Glomerular visceral epithelial cell (primary cell): ENCODE measurements around the gene TMEM242.

Source experiments
- DNase-seq: peaks from one replicate; pipeline ENCODE4 v3.0.0-alpha.2; 2016; ENCODE audit errors: extremely low spot score

Gene TMEM242

DNA sequence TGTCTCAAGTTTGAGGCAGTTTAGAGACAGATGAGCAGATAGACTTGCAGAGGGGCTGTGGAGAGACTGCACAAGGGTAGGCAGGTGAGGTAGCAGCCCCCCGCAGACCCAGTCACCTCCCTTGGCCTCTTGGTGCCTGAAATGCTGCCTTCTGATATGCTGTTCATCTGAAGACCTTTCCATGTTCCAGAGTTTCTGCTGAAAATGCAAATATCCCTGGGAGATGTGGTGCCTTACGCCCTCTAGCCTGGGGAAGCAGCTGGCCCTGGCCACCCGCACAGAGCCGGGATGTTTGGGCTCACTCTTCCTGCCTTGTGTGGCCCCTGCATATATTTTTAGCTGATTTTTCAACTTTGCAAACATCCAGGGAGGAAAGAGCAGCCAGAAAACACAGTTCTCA, 51.4 kb downstream of the TMEM242 start:
- DNase-seq: no peak

DNA sequence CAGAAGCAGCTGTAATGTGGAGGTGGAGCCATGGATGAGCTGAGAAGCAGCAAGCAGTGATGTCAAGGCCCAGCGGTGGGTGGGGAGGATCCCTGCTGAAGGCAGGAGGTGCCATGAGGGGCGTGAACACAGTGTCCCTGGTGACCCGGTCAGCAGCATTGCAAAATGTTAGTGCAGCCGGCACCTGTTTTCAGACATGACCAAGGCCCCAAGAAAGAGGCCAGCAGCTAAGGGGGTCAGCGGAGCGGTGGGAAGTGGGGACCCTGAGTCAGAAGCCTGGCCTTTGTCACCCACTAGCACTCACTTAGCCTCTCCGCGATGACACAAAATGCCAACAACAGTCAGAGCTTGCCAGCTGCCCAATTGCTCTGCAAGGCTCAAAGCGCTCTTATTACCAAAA, 51.9 kb downstream of the TMEM242 start:
- DNase-seq: no peak

DNA sequence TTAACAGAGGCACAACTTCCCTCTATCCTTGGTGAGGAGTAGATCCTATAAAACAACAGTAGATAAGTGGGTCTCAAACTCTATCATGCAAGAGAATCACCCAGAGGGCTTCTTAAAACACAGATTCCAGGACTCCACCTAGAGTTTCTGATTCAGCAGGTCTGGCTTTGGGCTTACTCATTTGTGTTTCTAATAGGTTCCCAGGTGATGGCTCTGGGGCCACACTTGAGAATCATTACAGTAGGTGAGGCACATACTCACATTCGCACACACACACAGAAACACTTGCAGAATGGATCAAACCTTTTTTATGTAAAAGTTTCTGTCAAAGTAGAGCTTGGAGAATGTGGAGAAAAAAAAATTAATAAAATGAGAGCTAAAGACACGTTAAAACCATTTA, 52.4 kb downstream of the TMEM242 start:
- no peak for DNase-seq

DNA sequence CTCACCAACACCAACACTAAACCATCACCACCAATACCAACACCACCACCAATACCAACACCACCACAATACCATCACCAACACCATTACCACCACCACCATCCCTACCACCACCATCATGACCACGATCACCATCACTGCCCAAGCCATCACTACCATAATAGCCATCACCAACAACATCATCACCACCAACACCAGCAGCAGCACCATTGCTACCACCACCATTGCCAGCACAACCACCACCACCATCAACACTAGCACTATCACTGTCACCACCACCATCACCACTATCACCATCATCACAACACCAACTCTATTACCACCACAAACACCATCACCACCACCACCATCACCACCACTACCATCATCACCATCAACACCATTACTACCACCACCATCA, 53.0 kb downstream of the TMEM242 start:
- DNase-seq: no peak

DNA sequence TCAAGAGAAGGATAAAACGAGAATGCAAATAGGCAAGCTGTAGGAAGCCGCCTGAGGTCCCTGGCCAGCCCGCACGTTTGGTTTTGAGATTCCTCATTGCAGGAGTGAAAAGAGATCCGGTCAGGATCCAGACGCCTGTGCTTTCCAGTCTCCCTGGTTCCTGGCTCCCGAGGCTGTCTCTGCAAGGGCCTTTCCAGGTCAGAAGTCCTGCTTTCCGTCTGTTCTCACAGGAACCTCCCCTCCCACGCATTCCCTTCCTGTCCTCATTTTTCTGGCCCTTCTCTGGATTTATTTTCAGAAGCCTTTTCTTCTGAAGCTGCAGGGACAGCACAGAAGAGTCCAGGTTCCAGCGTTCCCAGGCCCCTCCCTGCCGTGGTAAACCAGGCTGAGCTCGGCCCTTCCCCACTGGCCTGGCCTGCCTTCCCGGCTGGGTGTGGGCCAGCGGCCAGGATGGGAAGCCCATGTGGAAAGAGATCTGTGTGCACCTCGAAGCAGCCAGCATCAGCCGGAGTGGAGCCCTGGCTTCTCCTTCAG, 54.0 kb downstream of the TMEM242 start:
- no peak for DNase-seq

DNA sequence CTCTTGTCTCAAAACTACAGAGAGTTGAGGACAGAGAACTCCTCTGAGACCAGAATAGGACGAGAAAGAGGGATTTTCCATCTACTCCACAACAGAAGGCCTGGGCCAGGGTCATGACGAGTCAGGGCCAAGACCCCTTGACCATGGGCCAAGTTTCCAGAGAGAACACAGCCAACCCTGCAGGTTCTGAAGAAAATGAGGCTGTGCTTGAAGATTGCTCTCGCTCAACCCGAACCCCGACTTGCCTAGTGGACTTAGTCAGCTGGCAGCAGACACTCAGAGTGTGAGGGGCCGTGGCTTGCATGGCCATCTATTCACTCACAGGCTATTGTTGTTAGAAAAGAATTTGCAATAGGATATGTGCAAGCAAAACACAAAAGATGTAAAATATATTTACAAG, 54.5 kb downstream of the TMEM242 start:
- DNase-seq: no peak

DNA sequence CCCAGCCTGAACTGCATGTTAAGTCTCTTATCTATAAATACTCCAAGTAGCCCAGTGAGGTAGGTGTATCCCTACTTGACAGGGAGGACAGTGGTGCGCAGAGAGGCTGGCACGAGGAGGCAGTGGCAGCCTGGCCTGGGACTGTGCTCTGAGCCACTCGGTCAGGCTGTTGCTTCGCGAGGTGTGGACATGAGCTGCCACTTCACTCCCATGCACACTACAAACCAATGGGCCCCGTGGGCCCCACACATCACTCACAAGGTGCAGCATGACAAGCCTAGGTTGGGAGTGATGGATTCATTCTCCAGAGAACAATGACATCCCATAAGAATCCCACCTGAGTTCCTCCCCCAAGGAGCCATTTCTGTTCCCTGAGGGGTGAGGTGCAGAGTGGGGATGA, 54.9 kb downstream of the TMEM242 start:
- no peak for DNase-seq

DNA sequence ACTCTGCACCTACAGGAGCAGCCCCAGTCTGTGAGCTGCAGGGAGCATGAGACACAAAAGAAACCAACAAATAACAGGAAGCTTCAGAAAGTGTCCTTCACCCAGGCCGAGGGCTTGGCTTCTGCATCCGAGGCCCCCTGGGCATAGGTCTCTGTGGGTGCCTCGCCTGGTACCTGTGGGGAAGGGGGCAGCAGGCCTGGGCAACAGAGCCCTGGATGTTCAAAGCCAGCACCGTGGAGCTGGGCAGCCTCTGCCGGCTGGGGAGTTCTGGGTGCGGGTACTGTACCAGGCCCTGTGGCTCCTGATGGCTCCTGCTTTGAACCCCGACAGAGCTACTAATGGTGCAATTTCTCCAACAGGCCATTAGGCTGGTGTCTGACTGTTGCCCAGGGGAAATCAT, 55.7 kb downstream of the TMEM242 start:
- no peak for DNase-seq

DNA sequence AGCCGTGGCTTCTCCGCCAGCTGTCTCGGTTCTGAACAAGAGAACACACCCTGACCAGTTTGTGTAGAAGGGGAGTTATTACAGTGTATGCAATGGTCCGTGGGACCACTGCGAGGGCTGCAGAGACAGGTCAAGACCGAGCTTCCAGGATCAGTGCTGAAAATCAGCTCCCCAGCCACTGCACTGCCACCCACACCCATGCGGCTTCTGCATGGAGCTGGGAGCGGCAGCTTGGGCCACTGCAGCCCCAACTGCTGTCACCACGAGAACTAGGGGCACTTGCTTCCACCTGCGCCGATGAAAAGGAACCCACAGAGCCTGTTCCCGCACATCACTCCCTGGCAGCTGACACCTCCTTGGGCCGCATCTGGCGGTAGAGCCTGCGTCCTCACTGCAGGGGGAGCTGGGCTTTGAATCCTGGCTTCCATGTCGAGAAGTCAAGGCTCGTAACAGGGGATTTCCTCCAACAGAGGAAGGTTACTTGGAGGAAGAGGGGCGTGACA, 56.2 kb downstream of the TMEM242 start:
- no peak for DNase-seq

DNA sequence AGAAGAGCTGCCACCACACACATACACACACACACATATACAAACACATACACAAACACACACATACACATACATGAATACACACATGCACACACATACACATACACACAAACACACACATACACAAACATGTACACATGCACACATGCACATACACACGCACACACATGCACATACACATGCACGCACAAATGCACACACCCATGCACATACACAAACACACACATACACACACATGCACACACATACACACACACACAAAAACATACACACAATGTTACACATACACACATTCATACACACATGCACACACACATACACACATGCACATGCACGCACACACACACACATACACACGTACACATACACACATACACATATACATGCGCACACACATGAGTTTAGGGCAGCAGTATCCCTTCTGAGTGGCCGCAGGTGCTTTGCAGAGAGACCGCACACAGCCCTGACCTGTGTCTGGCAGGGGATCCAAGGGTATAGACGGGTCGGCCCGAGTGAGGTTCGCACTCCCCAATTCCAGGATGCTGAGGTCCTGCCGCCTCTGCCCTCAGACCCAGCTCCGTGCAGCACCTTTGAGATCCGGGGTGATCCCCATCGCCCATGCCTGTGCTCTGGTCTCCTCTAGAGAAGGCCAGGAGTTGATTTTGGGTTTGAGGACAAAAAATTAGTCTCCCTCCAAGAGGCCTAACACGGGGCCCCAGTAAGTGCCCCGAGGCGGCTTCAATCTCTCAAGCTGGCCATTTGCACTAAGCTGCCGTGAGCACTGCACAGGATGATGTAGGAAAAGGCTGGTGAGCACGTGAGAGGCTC, 56.8 kb downstream of the TMEM242 start:
- no peak for DNase-seq

DNA sequence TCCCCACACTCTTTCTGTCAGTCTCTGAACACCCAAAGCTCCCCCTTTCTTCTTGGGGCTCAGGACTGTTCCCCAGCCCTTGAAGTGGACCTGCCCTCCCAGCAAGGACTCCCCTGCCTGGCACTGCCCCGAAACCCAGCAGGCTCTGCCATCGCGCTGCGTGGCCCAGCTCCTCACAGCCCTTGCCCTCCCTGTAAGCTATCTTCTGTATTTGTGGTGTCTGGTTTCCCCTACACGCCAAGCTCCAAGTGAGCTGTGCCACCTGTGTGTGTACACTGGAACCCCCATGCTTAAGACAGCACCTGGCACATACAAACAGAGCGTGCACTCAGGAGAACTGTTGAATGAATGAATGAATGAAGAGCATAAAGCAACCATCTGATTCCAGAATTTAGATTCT, 57.7 kb downstream of the TMEM242 start:
- no peak for DNase-seq

DNA sequence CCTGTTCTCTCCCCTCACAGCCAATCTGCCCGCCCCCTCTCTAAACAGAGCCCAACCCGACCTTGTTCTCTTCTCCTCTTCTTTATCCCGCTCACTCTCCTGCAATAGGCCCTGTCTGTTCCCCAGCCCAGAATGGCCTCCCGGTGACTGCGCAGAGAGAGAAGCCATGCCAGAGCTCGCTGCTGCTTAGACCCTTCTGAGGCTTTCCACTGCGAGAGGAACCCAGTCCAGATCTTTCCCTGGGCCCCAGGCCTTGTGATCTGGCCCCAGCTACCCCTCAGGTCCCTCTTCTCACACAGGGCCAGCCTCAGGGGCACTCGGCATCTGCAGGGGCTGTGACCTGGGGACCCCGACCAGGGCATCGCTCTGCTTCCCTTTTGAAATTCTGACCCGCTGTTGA, 58.1 kb downstream of the TMEM242 start:
- DNase-seq: no peak

DNA sequence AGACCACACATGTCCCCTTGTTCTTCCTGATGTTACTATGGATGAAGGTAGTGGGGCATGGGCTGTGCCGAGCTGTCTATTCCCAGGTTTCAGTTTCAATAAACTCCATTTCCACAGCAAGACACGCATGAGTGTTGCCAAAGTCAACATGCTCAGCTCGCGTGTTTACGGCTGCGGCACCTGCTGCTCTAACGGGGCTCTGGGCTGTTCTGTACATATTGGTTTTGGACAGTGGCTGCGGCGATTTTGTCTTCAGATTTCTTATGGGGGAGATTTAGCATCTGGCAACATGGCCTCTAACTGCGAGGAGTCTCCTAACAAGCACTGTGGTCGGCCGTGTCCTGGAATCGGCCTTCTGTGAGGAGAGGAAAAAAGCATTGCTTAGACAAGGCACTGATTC, 58.6 kb downstream of the TMEM242 start:
- DNase-seq: no peak

DNA sequence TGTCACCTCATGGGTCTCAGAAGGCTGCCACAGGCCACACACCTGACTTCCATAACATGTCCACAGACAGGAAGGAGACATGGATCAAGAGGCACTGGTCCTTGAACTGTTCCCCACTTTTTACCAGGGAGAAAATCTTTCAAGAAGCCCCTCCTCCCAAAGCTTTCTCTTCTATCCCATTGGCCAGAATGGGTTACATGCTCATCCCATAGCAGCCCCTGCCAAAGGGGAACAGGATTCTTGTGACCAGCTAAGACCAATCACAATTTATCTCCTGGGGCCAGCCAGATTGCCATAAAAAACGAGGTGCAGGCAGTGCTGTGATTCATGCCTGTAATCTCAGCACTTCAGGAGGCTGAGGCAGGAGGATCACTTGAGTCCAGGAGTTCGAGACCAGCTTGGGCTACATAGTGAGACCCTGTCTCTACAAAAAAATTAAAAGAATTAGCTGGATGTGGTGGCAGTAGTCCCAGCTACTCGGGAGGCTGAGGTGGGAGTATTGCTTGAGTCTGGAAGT, 59.4 kb downstream of the TMEM242 start:
- no peak for DNase-seq

DNA sequence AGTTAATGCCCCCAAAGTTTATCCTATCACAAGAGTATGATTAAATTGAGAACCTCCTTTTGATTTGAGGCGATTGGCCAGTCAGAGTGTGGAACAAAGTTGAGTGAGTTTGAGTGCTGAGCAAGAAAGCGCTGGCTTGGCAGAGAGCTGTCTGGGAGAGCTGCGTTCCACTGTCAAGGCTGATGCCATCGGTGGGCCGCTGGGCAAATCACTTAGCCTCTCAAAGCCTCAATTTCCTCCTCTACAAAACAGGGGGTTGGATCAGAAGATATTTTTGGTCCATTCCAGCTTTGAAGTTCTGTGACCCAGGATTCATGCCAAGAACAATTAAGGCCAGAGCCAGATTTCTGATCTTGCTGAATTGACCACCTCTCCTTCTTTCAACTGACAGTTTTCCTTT, 60.2 kb downstream of the TMEM242 start:
- DNase-seq: no peak

DNA sequence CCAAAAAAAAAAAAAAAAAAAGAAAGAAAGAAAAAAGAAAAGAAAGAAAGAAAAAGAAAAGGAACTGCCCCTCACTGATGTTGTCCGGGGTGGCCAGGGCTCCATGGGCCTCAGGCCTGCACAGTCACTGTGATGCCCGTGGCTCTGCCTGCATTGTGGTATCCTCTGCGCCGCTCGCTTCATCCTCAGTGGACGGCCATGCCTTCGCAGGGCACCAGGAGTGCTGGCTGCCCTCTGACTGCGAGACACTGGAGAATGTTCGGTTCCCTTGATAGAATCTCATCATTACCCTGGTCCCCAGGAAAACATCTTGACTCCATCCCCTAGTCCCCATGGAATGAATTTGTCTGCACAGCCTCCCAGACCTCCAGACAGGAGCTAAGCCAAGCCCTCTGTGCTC, 61.7 kb downstream of the TMEM242 start:
- DNase-seq: no peak

DNA sequence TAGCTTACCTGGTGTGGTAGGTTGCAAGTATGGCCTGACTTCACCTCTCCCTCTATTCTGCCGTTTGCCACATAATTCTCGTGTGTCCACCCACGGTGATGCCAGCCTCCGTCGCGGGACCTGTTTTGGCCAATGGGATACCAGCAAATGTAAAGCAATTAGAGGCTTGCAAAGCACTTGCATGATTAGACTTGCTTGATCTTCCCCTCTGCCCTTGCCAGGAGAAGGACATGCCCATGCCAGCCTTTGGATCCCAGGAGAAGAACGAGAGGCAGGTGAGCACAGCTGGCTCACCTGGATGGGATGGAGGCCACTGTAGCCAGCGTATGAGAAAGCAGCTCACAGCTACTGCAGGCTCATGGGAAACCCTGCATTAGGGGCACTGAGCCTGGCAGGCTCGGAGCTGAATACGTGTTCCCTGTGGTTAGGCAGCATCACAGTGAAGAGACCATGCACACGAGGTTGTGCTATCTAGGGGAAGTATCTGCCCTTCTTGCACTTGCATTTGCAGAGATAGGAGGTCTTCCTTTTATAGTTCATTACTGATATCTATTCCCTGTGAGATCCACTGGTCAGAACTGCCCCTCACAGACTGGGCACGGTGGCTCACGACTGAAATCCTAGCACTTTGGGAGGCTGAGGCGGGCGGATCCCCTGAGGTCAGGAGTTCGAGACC, 62.4 kb downstream of the TMEM242 start:
- DNase-seq: no peak

DNA sequence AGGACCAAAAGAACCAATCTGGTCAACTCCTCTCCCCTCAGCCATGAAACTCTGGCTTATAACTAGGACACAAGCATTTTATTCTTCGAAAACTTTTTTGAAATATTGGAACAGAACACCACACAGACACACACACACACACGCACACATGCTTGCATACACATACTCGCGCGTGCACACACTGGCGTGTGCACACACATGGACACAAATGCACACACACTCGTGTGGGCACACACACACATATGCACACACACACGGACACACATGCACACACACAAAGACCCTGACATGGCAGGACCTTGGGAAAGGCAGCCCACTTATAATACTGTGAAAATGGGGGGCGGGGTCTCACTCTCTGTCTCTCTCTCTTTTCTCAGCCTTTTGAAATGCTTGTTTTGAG, 63.9 kb downstream of the TMEM242 start:
- no peak for DNase-seq

DNA sequence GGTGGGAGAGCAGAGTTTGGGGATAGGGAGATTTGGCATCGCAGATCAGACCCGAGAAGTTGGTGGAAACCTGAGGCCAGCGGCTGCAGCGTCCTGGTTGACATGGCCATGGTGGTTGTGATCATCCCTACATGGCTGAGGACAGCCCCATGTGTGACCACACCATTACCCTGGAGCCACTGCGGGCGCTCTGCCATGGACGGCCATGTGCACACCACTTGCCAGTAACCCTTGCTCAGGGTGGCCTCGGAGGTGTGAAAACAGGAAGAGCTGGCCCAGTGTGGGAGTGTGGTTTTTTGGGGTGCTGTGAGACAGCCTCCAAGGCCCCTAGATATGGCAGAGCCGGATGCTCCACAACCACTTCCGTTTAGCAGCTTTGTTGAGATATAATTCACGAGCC, 64.4 kb downstream of the TMEM242 start:
- DNase-seq: no peak

DNA sequence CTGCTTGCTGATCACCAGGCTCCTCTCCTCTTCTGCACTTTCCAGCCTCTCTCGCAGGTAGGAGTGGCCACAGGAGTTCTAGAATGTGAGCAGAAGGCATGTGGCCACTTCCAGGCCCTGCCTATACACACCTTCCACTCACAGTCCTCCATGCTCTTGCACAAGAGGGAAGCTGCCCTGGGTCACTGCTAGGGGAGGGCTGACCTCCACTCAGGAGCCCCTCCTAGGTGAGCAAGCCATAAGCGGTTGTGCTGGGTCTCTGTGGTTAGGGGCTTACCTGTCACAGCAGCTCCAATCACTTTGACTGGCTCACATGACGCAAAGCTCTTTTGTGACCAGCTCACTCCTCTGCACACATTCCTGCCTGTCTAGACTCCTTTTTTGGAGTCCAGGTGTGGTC, 68.2 kb downstream of the TMEM242 start:
- DNase-seq: no peak

DNA sequence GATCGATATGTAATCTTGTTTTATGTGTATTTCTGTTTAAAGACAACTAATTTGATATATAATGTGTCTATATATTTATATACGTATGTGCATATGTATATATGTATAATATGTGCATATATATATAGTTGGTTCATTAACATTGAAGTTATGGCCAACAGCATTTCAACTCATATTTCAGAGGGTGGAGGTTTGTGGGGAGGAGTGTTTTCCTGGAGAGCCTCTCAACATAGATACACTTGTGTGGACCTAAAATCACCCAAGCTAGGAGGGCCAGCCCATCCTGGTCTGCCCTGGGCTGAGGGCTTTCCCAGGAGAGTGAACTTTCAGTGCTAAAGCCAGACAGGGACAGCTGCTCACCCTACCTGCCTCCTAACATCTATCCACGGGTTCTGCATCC, 68.8 kb downstream of the TMEM242 start:
- DNase-seq: no peak

DNA sequence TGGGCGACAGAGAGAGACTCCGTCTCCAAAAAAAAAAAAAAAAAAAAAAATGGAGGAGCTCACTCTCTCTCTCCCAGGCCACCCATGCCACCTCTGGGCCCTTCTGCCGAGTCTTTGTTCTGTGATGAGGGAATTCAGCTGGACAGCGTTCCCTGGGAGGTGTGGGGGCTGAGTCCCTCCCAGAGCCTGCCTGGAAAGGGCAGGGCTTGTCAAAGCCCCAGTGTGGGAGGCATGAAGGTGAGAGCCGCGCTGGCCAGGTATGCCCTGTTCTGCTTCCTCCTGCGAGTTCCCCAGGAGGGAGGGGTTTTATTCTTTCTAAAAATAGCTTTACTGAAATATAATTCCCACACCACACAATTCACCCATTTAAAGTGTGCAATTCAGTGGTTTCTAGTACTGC, 69.6 kb downstream of the TMEM242 start:
- DNase-seq: no peak

DNA sequence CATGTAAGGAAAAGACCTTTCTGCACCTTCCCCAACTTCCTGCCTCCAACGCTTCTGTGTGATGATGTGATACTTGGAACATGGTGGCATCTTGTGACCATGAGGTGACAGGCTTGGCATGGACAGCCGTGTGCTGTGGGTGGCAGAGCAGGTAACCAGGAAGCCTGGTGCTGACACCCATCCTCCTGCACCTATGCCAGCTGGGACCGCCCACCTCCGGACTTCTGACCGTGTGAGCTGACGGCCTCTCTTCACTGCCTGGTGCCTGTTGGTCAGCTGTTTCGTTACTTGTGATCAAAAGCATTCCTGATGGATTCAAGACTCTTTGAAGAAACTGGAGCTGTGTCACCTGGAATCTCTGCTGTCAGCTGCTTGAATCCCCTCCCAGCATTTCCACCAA, 70.3 kb downstream of the TMEM242 start:
- no peak for DNase-seq
